HG02870 (cell line): Measurements from ENCODE around the gene COA5.
A peak's percentile ranks its signal among the peaks of the same experiment; 100 is the strongest.
"Not testable (repeated sequence)": the region's sequence is repeated elsewhere in the genome, so short reads cannot be mapped to it uniquely, and the experiment has no call there.

Source experiments
- ATAC-seq: cut with Tn5 transposase; IDR thresholded peaks from one replicate; pipeline ENCODE4 v1.9.1; 2021; ENCODE audit warnings: mild to moderate bottlenecking, moderate library complexity; ENCODE audit not compliant: unreplicated experiment

The COA5 gene

DNA sequence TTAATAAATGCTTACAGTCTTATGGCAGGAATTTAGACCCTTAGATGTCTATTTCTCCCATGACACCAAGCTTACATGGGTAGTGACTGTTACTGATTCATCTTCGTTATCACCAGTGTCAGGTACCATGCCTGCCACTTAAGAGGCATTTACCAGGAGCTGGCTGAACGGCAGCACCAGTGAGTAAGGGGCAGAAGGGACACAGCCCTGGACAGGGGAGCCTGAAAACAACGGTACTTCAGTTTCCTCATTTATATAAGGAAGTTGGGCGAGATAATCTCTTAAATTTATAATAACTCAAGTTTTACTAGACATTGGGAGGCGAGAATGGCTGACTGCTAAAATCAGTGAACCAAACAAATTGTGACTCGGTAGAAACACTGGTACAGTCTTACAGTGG, 1.2 kb downstream of the COA5 start:
- no peak for ATAC-seq

GRCh38 chr2:98606431-98606830, 1.9 kb downstream of the COA5 start:
- no peak for ATAC-seq

- ATAC-seq, result no peak
Measured at GRCh38 chr2:98605076-98605475, 3.2 kb downstream of the COA5 start.

GRCh38 chr2:98604547-98604946, 3.8 kb downstream of the COA5 start:
- ATAC-seq, result no peak

DNA sequence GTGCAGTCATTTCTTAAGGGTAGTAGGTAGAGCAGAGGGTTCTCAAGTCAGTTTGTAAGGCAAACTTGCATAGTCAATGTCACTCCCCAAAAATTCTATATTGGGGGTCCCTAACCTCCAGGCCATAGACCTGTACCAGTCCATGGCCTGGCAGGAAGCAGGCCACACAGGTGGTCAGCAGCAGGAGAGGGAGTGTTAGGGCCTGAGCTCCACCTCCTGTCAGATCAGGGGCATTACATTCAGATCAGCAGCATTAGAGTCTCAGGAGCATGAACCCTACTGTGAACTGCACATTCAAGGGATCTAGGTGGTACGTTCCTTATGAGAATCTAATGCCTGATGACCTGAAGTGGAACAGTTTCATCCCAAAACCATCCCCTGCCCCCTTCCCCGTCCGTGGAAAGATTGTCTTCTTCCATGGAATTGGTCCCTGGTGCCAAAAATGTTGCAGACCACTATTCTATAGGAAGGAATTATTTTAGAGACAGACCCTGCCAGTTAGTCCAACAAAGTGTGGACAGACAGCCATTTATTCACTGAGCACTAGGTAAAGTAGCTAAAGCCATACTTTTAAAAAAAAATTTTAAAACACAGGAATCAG, 6.7 kb downstream of the COA5 start:
- ATAC-seq, result peak; percentile 65

DNA sequence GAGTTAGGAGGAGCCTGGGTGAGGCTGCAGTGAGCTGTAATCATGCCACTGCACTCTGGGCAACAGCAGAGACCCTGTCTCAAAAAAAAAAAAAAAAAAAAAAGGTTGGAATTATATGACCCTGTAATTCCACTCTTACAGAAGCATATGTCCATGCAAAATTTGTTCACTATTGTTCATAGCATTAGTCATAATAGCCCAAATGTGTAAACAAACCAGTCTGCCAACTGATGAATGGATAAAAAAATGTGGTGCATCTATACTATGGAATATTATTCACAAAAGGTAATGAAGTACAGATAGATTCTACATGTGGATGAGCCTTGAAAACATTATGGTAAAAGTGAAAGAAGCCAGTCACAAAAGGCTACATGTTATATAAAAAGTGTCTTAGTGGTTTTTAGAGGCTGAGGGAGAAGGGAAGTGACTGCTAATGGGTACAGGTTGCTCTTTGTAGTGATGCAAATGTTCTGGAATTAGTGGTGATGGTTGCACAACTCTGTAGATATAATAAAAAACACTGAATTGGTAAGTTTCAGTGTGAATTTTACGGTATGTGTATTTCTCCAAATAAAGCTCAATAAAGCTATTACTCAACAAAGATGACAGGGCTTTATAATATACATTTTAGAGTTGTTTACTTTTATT, 9.4 kb downstream of the COA5 start:
- ATAC-seq, result no peak

GRCh38 chr2:98594665-98595064, 13.6 kb downstream of the COA5 start:
- ATAC-seq, result not testable (repeated sequence)

DNA sequence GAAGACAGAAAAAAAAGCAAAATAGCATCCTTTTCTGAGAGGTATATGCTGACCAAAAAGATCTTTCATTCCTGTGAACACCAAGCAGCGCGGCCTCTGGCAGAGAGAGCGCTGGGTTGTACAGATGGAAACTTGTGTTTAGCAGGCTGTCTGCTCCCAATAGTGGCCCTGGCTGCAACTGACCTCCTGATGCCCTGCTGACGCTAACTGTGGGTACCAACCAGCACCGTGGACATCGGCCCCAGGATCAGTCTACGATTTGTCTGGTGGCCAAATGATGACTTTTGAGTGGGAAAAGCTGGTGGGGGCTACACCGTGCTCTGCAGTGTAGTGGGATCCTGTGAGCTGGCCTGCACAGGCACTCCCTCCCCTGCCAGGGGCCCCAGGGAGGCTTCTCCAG, 15.7 kb downstream of the COA5 start:
- no peak for ATAC-seq

DNA sequence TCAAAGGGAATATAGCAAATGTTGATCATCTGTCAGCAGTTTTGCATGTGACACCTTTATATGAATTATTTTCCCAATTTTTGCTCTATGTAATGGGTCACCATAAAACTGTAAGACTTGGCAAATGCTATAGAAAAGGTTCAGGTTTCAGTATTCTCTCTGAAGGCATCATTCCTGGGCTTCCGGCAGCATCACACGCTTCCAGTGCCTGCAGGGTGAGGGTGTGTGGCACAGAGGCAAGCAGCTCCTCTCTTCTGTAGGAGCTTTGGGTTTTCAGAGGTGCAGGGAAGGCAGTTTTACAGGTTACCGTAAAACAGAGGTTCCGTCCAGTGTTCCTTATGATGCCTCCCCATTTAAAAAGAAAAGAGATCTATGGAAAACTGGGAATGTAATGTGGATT, 18.8 kb downstream of the COA5 start:
- no peak for ATAC-seq

GRCh38 chr2:98588880-98589431, 19.4 kb downstream of the COA5 start:
- ATAC-seq, result no peak

- ATAC-seq, result no peak
Measured at GRCh38 chr2:98586551-98587140, 21.7 kb downstream of the COA5 start.

GRCh38 chr2:98585386-98585785, 22.9 kb downstream of the COA5 start:
- no peak for ATAC-seq

GRCh38 chr2:98583816-98584618, 24.3 kb downstream of the COA5 start:
- no peak for ATAC-seq

DNA sequence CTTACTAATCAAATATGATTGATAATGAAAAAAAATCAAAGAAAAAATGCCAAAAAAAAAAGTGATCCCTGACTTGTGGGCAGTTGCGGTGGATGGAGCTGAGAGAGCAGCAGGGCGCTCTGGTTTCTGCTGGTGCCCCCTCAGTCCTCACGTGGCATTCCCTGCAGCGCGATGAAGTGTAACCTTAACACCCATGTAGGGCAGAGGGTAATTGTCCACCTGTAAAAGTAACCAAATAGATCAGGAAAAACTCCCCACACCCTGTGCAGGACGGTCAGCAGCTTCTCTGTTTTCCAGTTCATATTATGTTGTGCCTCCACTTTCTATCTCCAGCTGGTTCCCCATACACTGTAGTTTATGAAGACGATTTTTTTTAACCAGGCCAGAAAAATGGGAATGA, 25.0 kb downstream of the COA5 start:
- no peak for ATAC-seq

- ATAC-seq, result no peak
Measured at GRCh38 chr2:98582523-98582922, 25.8 kb downstream of the COA5 start.

DNA sequence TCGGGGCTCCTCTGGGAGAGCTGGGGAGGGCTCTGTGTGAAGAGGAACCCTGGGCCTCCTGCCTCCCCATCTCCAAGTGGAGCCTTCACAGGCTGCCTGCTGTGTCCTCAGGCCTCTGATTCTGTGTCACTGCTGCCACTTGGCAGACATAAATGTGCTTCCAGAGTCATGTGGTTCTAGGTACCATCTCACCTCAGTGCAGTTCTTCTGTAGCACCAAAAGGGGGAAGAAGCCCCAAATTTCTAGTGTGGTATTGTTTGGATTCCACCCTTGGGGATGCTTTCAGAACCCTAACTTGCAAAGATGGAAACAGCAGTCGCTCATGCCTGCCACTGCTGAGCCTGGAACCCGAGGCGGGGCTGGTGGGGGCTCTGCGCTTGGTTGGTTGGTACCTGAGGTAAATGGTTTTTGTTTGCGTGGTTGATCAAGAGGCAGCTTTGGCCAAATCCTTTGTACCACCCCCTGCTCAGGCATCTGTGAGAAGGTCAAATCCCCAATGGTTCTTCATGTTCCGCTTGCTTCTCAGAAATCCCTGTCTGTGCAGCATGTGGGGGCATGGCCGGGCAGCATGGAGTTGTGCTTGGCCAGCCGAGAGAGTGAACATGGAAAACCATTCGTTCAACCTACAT, 27.5 kb downstream of the COA5 start:
- no peak for ATAC-seq

DNA sequence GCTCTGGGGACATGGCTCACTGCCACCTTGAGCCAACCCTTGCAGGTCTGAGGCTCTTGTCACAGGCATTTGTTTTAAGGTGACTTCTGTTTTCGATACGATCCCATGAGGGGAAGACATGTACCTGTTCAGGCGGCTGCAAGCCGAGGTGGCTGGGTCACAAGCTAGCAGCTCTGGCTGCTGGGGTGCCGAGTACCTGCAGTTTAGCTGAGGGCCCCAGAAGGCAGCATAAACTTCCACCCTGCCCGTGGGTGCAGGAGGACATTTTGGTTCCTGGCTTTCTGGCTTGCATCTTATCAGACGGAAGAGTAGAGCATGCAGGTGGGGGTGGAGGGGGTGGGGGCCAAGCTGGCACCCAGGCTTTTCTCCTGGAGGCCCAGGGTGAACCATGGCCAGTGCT, 28.4 kb downstream of the COA5 start:
- ATAC-seq, result no peak

DNA sequence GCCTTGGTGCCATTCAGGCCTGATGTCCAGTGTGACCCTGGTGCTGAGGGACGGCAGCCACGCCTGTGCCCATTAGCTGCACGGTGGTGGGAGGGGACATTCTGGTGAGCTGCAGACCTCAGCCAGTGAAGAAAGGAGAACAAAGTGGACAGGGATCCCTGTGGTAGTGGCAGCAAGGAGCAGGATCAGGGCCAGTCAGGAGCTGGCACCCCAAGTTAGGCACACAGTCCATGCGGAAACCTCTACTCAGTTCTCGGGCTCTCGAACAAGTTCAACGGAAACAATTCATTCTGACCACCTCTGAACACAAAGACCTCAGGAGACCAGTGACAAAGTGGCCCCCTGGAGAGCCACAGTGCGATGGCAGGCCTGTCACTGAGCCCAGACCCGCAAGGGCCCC, 30.1 kb downstream of the COA5 start:
- no peak for ATAC-seq

GRCh38 chr2:98577313-98577712, 31.0 kb downstream of the COA5 start:
- no peak for ATAC-seq

- ATAC-seq, result no peak
Measured at GRCh38 chr2:98576666-98577312, 31.5 kb downstream of the COA5 start.

- no peak for ATAC-seq
Measured at GRCh38 chr2:98573426-98573825, 34.9 kb downstream of the COA5 start.
